Placental epithelial cell (primary cell): ENCODE measurements around the gene UGT1A5. TPM values are rescaled to one million over a fixed set of nuclear protein-coding genes. Genes with fewer than 3 reads are reported as not detected.

ENCODE experiments used
- total RNA-seq: library from RNA; depleted of rRNA; stranded (reverse); fragments of >200 nt; gene quantifications from 2 replicates; pipeline ENCODE4 v1.2.3, GENCODE V29; 2012

Gene UGT1A5
- 0.22 TPM in 1 of 2 replicates, not detected in the other for total RNA-seq

DNA sequence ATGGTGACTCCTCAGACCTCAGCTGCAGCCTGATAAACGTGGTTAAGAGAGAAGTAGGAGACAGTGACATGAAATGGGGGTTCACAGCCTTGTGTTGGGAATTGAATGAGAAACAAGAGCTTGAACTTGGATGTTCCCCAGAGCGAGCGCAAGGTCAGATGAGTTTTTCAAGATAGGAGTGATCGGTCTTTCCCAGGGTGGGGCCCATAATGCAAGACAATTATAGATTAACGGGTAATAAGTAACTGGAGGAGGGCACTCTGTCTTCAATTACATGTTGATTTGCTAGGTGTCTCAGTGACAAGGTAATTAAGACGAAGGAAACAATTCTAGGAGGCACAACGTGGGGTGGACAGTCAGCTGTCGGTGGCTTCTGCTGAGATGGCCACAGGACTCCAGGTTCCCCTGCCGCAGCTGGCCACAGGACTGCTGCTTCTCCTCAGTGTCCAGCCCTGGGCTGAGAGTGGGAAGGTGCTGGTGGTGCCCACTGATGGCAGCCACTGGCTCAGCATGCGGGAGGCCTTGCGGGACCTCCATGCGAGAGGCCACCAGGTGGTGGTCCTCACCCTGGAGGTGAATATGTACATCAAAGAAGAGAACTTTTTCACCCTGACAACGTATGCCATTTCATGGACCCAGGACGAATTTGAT is at the start of gene UGT1A5:
Gene UGT1A5, plus strand, starts transcription at position 297 of the 651 bp plus-strand sequence. Its CDS starts 85 bp downstream, at position 382.

DNA sequence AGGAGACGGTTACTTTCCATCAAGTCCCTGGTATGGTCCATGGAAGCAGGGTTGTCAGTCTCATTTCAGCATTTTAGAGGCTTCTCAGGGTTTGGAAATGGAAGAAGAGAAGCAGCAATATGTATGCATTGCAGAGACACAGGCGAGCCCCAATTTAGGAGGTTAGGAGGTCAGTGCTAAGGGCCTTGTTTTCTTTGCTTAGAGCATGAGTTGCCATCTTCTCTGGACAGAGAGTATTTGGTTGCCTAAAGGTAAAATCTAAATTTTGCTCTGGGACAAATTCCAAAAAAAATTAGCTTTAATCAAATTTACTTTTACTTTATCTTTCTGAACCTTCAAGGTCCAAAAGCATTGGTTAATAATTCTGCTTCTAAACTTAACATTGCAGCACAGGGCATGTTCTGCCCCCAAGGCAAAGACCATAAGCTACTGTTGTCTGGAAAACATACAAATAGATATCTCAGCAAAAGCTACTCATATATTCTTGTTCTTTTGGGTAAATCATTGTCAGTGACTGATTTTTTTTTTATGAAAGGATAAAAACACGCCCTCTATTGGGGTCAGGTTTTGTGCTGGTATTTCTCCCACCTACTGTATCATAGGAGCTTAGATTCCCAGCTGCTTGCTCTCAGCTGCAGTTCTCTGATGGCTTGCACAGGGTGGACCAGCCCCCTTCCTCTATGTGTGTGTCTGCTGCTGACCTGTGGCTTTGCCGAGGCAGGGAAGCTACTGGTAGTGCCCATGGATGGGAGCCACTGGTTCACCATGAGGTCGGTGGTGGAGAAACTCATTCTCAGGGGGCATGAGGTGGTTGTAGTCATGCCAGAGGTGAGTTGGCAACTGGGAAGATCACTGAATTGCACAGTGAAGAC is 41.2 kb upstream of the UGT1A5 start, which contains the start of gene UGT1A9:
Gene UGT1A9, plus strand, starts transcription at position 609 of the 872 bp plus-strand sequence. Its CDS starts 37 bp downstream, at position 646.

DNA sequence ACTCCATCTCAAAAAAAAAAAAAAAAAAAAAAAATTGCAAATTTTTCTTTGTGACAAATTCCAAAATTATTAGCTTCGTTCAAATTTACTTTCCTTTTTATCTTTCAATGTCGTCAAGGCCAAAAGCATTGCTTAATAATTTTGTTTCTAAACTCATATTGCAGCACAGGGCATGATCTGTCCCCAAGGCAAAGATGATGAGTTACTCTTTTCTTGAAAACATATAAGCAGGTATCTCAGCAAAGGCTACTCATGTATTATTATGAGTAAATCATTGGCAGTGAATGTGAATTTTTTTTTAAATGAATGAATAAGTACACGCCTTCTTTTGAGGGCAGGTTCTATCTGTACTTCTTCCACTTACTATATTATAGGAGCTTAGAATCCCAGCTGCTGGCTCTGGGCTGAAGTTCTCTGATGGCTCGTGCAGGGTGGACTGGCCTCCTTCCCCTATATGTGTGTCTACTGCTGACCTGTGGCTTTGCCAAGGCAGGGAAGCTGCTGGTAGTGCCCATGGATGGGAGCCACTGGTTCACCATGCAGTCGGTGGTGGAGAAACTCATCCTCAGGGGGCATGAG is 31.1 kb upstream of the UGT1A5 start, which contains the start of gene UGT1A7:
Gene UGT1A7, plus strand, starts transcription at position 381 of the 579 bp plus-strand sequence. Its CDS starts 37 bp downstream, at position 418.

DNA sequence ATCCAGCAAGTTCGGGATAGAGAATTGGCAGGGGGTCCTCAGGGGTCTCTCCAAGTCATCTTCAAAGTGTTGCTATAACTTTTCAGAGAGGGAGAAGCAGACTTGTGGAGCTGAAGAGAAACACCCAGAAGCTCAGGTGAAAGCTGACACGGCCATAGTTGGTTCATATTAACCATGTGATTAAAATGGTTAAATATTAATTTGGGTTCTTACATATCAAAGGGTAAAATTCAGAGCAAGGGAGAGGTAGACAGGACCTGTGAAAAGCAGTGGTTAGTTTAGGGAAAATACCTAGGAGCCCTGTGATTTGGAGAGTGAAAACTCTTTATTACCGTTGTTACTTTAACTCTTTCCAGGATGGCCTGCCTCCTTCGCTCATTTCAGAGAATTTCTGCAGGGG is 20.1 kb upstream of the UGT1A5 start, which contains the start of gene UGT1A6:
Gene UGT1A6, plus strand, starts transcription at position 243 of the 400 bp plus-strand sequence. Its CDS starts 115 bp downstream, at position 358.

DNA sequence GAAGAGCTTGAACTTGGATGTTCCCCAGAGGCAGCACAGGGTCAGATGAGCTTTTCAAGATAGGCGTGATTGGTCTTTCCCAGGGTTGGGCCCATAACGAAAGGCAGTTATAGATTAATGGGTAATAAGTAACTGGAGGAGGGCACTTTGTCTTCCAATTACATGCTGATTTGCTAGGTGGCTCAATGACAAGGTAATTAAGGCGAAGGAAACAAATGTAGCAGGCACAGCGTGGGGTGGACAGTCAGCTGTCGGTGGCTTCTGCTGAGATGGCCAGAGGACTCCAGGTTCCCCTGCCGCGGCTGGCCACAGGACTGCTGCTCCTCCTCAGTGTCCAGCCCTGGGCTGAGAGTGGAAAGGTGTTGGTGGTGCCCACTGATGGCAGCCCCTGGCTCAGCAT is 5.8 kb downstream of the UGT1A5 start, which contains the start of gene UGT1A4:
Gene UGT1A4, plus strand, starts transcription at position 185 of the 400 bp plus-strand sequence. Its CDS starts 85 bp downstream, at position 270.

DNA sequence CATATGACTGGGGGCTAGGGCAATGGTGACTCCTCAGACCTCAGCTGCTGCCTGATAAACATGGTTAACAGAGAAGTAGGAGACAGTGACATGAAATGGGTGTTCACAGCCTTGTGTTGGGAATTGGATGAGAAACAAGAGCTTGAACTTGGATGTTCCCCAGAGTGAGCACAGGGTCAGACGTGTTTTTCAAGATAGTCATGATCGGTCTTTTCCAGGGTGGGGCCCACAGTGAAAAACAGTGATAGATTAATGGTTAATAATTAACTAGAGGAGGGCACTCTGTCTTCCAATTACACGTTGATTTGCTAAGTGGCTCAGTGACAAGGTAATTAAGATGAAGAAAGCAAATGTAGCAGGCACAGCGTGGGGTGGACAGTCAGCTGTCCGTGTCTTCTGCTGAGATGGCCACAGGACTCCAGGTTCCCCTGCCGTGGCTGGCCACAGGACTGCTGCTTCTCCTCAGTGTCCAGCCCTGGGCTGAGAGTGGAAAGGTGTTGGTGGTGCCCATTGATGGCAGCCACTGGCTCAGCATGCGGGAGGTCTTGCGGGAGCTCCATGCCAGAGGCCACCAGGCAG is 16.1 kb downstream of the UGT1A5 start, which contains the start of gene UGT1A3:
Gene UGT1A3, plus strand, starts transcription at position 320 of the 579 bp plus-strand sequence. Its CDS starts 85 bp downstream, at position 405.

DNA sequence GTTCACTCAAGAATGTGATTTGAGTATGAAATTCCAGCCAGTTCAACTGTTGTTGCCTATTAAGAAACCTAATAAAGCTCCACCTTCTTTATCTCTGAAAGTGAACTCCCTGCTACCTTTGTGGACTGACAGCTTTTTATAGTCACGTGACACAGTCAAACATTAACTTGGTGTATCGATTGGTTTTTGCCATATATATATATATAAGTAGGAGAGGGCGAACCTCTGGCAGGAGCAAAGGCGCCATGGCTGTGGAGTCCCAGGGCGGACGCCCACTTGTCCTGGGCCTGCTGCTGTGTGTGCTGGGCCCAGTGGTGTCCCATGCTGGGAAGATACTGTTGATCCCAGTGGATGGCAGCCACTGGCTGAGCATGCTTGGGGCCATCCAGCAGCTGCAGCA is 47.3 kb downstream of the UGT1A5 start, which contains the start of gene UGT1A1:
Gene UGT1A1, plus strand, starts transcription at position 228 of the 400 bp plus-strand sequence. Its CDS starts 18 bp downstream, at position 246.

DNA sequence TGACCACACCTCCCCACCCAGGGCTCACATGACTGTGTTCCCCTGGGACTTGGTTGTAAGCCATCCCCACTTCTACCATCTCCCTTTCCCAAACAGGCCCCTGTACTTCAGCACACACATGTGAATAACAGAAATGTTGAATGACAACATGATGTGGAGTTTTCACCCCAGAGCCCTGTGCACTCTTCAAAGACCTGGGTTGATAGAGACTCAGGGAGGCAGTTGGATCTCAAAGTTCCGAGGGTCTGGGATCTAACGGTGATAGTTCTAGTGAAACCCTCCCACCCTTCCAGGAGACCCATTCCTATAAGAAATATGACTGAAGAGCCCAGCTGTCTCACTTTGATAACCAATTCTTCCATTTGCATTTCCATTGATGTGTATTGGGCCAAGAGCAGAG is 65.3 kb downstream of the UGT1A5 start, which contains the start of gene MROH2A:
Gene MROH2A, plus strand, starts transcription at position 301 of the 400 bp plus-strand sequence. CDS start 1,029 bp downstream, outside the sequence.

Other genes starting within 250 kb of the UGT1A5 start
- 44.0 and 47.7 TPM in 2 replicates for gene USP40, start 146.1 kb upstream of the UGT1A5 start, total RNA-seq
- gene UGT1A8, start 95.3 kb upstream of the UGT1A5 start, total RNA-seq, result not detected in 2 replicates
- not detected in 2 replicates for gene UGT1A10, start 76.5 kb upstream of the UGT1A5 start, total RNA-seq
- gene UGT1A9, start 41.0 kb upstream of the UGT1A5 start, total RNA-seq, result not detected in 2 replicates
- 0.33 and 0.39 TPM in 2 replicates for gene UGT1A7, start 31.0 kb upstream of the UGT1A5 start, total RNA-seq
- 0.79 and 6.9 TPM in 2 replicates for gene UGT1A6, start 20.0 kb upstream of the UGT1A5 start, total RNA-seq
- 0.33 and 0.39 TPM in 2 replicates for gene UGT1A4, start 5.8 kb downstream of the UGT1A5 start, total RNA-seq
- gene UGT1A3, start 16.1 kb downstream of the UGT1A5 start, total RNA-seq, result 0.43 TPM in 1 of 2 replicates, not detected in the other
- gene UGT1A1, start 47.4 kb downstream of the UGT1A5 start, total RNA-seq, result 0.22 TPM in 1 of 2 replicates, not detected in the other
- gene MROH2A, start 65.4 kb downstream of the UGT1A5 start, total RNA-seq, result not detected in 2 replicates
- 7.1 and 7.9 TPM in 2 replicates for gene HJURP, start 141.6 kb downstream of the UGT1A5 start, total RNA-seq
- not detected in 2 replicates for gene TRPM8, start 204.5 kb downstream of the UGT1A5 start, total RNA-seq